H9 (cell line): ENCODE results near the gene LEPR. TPM values are rescaled to one million over a fixed set of nuclear protein-coding genes. Genes with fewer than 3 reads are reported as not detected.

ENCODE experiments used
- DNase-seq: peaks from one replicate; pipeline ENCODE4 v3.0.0-alpha.2; 2017
- H2AFZ ChIP-seq: one replicate; pipeline ENCODE4 v1.6.1; 2013; ENCODE audit warnings: mild to moderate bottlenecking, low read length, control low read depth, moderate library complexity
- H2AK5ac ChIP-seq: 2 replicates; pipeline ENCODE4 v1.6.1; 2013; ENCODE audit warnings: low read length, control low read depth, mixed read lengths; ENCODE audit not compliant: insufficient read length
- H2BK120ac ChIP-seq: one replicate; pipeline ENCODE4 v1.6.1; 2013; ENCODE audit warnings: low read depth, mild to moderate bottlenecking, low read length, control low read depth, inconsistent platforms; ENCODE audit not compliant: poor library complexity, severe bottlenecking
- H2BK12ac ChIP-seq: 2 replicates; pipeline ENCODE4 v1.6.1; 2013; ENCODE audit warnings: low read length, control low read depth, mixed read lengths, low read depth; ENCODE audit not compliant: insufficient read length
- H2BK15ac ChIP-seq: 2 replicates; pipeline ENCODE4 v1.6.1; 2013; ENCODE audit warnings: low read depth, low read length, control low read depth
- H2BK20ac ChIP-seq: one replicate; pipeline ENCODE4 v1.6.1; 2013; ENCODE audit warnings: low read depth, mild to moderate bottlenecking, low read length, control low read depth, inconsistent platforms; ENCODE audit not compliant: poor library complexity, severe bottlenecking
- H2BK5ac ChIP-seq: 2 replicates; pipeline ENCODE4 v1.6.1; 2013; ENCODE audit warnings: low read length, control low read depth, mixed read lengths; ENCODE audit not compliant: insufficient read length
- H3K14ac ChIP-seq: 2 replicates; pipeline ENCODE4 v1.6.1; 2013; ENCODE audit warnings: low read length, control low read depth; ENCODE audit not compliant: insufficient read depth
- H3K18ac ChIP-seq: 2 replicates; pipeline ENCODE4 v1.6.1; 2013; ENCODE audit warnings: low read depth, mild to moderate bottlenecking, mixed read lengths, low read length, control low read depth; ENCODE audit not compliant: insufficient read length
- H3K23ac ChIP-seq: 2 replicates; pipeline ENCODE4 v1.6.1; 2013; ENCODE audit warnings: low read length, control low read depth, mixed read lengths, low read depth; ENCODE audit not compliant: insufficient read length
- H3K23me2 ChIP-seq: 2 replicates; pipeline ENCODE4 v1.6.1; 2013; ENCODE audit warnings: low read depth, mild to moderate bottlenecking, mixed read lengths, low read length, control low read depth; ENCODE audit not compliant: insufficient read length, poor library complexity, severe bottlenecking
- H3K27ac ChIP-seq: 2 replicates; pipeline ENCODE4 v1.5.1; 2013; ENCODE audit warnings: low read length, control low read depth, mixed read lengths, low read depth; ENCODE audit not compliant: insufficient read length
- H3K27me3 ChIP-seq: 2 replicates; pipeline ENCODE4 v1.6.1; 2013; ENCODE audit warnings: low read length, control low read depth, inconsistent platforms; ENCODE audit not compliant: insufficient read depth
- H3K4ac ChIP-seq: 2 replicates; pipeline ENCODE4 v1.6.1; 2013; ENCODE audit warnings: low read depth, mild to moderate bottlenecking, control low read depth, inconsistent platforms, low read length, moderate library complexity
- H3K4me1 ChIP-seq: 2 replicates; pipeline ENCODE4 v1.6.1; 2013; ENCODE audit warnings: low read length, control low read depth, inconsistent platforms; ENCODE audit not compliant: insufficient read depth
- H3K4me2 ChIP-seq: 2 replicates; pipeline ENCODE4 v1.6.1; 2013; ENCODE audit warnings: low read length, control low read depth, mixed read lengths; ENCODE audit not compliant: insufficient read length, insufficient read depth
- H3K56ac ChIP-seq: 2 replicates; pipeline ENCODE4 v1.6.1; 2013; ENCODE audit warnings: low read depth, mild to moderate bottlenecking, mixed read lengths, low read length, control low read depth; ENCODE audit not compliant: insufficient read length
- H3K79me1 ChIP-seq: 2 replicates; pipeline ENCODE4 v1.6.1; 2013; ENCODE audit warnings: low read depth, mild to moderate bottlenecking, moderate library complexity, low read length, control low read depth, inconsistent platforms; ENCODE audit not compliant: insufficient read depth, poor library complexity, severe bottlenecking
- H3K79me2 ChIP-seq: 2 replicates; pipeline ENCODE4 v1.6.1; 2013; ENCODE audit warnings: low read length, control low read depth, inconsistent platforms; ENCODE audit not compliant: insufficient read depth
- H3K9ac ChIP-seq: 2 replicates; pipeline ENCODE4 v1.6.1; 2013; ENCODE audit warnings: low read length, control low read depth, mixed read lengths; ENCODE audit not compliant: insufficient read length; ENCODE audit errors: extremely low read depth
- H3K9me3 ChIP-seq: one replicate; pipeline ENCODE4 v1.6.1; 2013; ENCODE audit warnings: low read depth, low read length, inconsistent platforms; ENCODE audit not compliant: control insufficient read depth
- H3T11ph ChIP-seq: one replicate; pipeline ENCODE4 v1.6.1; 2013; ENCODE audit warnings: mild to moderate bottlenecking, low read length, control low read depth, inconsistent platforms
- H4K20me1 ChIP-seq: one replicate; pipeline ENCODE4 v1.6.1; 2013; ENCODE audit not compliant: control insufficient read depth, insufficient read length, insufficient read depth
- H4K5ac ChIP-seq: 2 replicates; pipeline ENCODE4 v1.6.1; 2013; ENCODE audit warnings: low read depth, mild to moderate bottlenecking, mixed read lengths, low read length, control low read depth; ENCODE audit not compliant: insufficient read length
- H4K8ac ChIP-seq: replicated peaks from 2 replicates; pipeline ENCODE4 v1.6.1; 2013; ENCODE audit warnings: low read length, control low read depth, mixed read lengths, low read depth; ENCODE audit not compliant: insufficient read length
- H4K91ac ChIP-seq: 2 replicates; pipeline ENCODE4 v1.6.1; 2013; ENCODE audit warnings: low read depth, mild to moderate bottlenecking, moderate library complexity, mixed read lengths, low read length, control low read depth; ENCODE audit not compliant: insufficient read length
- H3K27ac Mint-ChIP-seq, 3 experiments: 2 replicates in 2 of 3; 3 replicates in 1 of 3; pipeline ENCODE4 v1.8.0; 2020 to 2021; ENCODE audit warnings: mixed read lengths in 3 of 3, mild to moderate bottlenecking in 1 of 3, moderate library complexity in 1 of 3
- H3K27me3 Mint-ChIP-seq: 2 replicates; pipeline ENCODE4 v1.8.0; 2021; ENCODE audit warnings: low read depth, mild to moderate bottlenecking, moderate library complexity, mixed read lengths
- H3K36me3 Mint-ChIP-seq, 3 experiments: 2 replicates in 2 of 3; 3 replicates in 1 of 3; pipeline ENCODE4 v1.8.0; 2020 to 2021; ENCODE audit warnings: low read depth in 3 of 3, mixed read lengths in 3 of 3; ENCODE audit not compliant: insufficient read depth in 1 of 3
- H3K4me1 Mint-ChIP-seq, 2 experiments: 2 replicates each; pipeline ENCODE4 v1.8.0; 2020; ENCODE audit warnings: mixed read lengths in 2 of 2
- H3K4me3 Mint-ChIP-seq, 2 experiments: 2 replicates in 1 of 2; 3 replicates in 1 of 2; pipeline ENCODE4 v1.8.0; 2020 to 2021; ENCODE audit warnings: mild to moderate bottlenecking in 2 of 2, mixed read lengths in 2 of 2, moderate library complexity in 1 of 2
- H3K9me3 Mint-ChIP-seq, 2 experiments: 2 replicates in 1 of 2; 3 replicates in 1 of 2; pipeline ENCODE4 v1.8.0; 2020; ENCODE audit warnings: mild to moderate bottlenecking in 2 of 2, mixed read lengths in 2 of 2, moderate library complexity in 1 of 2
- CTCF ChIP-seq: fragments of 200-600 bp; sonication (generic); conservative IDR thresholded peaks from 3 replicates; pipeline ENCODE4 v1.8.0; 2021; ENCODE audit warnings: antibody characterized with exemption, mild to moderate bottlenecking
- WGBS: extraction: QIAGEN DNeasy Blood & Tissue Kit; methylation state at CpG from one replicate; pipeline ENCODE4 v1.1.7; 2013; ENCODE audit warnings: missing lambda C conversion rate, low lambda C conversion rate, mixed read lengths; ENCODE audit not compliant: insufficient read length; ENCODE audit errors: extremely low coverage; 5-methylcytosine and 5-hydroxymethylcytosine counted together
- long read RNA-seq: library from polyadenylated mRNA; unstranded; transcript quantifications from one replicate; pipeline ENCODE4 v2.0.0, GENCODE V29; 2020
- total RNA-seq: library from RNA; stranded (reverse); gene quantifications from 2 replicates; pipeline ENCODE4 v1.2.1, GENCODE V29; 2021

LEPR gene
- 3.3 TPM in 2 replicates for total RNA-seq
- long read RNA-seq, full-length matches to known transcripts = 7 of 13 reads
- long read RNA-seq, partial matches to known transcripts = 1 of 13 reads
- long read RNA-seq, other reads (novel, unspliced or antisense) = 5 of 13 reads

GRCh38 chr1:65420590-65421350 lies at the start of gene LEPR, which contains the start of gene LEPROT:
LEPR (plus strand) TSS chr1:65420668; CDS start chr1:65565566, 144,898 bp downstream.
LEPROT (plus strand) TSS chr1:65420668; CDS start chr1:65420725, 57 bp downstream.
- Histone ChIP-seq H4K8ac (no peak within 1 kb of the TSS), H3K18ac (peak within 1 kb of the TSS; percentile 73), H3K27me3 (no peaks in the 10 kb centered on the region), H3K9ac (peak within 1 kb of the TSS; percentile 83), H3K4me2 (peak within 1 kb of the TSS; percentile 80), H2AK5ac (no peak within 1 kb of the TSS), H4K20me1 (no peaks in the 10 kb centered on the region), H3K79me2 (peaks cover 10% of the 10 kb centered on the region; the same call in 1 of the 2 replicates), H4K91ac (no peak within 1 kb of the TSS), H2BK20ac (no peak within 1 kb of the TSS), H2BK12ac (no peak within 1 kb of the TSS), H3K23ac (no peak within 1 kb of the TSS), H3K56ac (no peak within 1 kb of the TSS), H3K9me3 (no peaks in the 10 kb centered on the region), H3K4ac (no peak within 1 kb of the TSS), H2BK120ac (no peak within 1 kb of the TSS), H4K5ac (no peak within 1 kb of the TSS), H3T11ph (no peak within 1 kb of the TSS), H2AFZ (no peak within 1 kb of the TSS), H2BK15ac (no peak within 1 kb of the TSS), H3K14ac (peak within 1 kb of the TSS; percentile 91), H3K79me1 (peaks cover 4% of the 10 kb centered on the region), H3K27ac (peak within 1 kb of the TSS; percentile 43), H2BK5ac (no peak within 1 kb of the TSS), H3K4me1 (peaks cover 7% of the 10 kb centered on the region; the same call in 1 of the 2 replicates), H3K23me2 (peaks cover 9% of the 10 kb centered on the region)
- Mint-ChIP-seq H3K4me1 (peaks cover 27 to 43% of the 10 kb centered on the region in 2 experiments), H3K27ac (peak within 1 kb of the TSS; percentile 93 to 99 (median 99)), H3K27me3 (no peaks in the 10 kb centered on the region), H3K36me3 (peaks cover 0 to 19% (median 3%) of the 10 kb centered on the region in 3 experiments; a peak in 4 of 7 replicates), H3K4me3 (peak within 1 kb of the TSS in 1 of 2 experiments; percentile 90; a peak in 3 of 5 replicates), H3K9me3 (no peaks in the 10 kb centered on the region; a peak in 1 of 5 replicates)
- TF ChIP-seq CTCF = no peak
- no CpG with 5 or more reads among the region's 60 CpGs for WGBS
- no peak for DNase-seq
